WTC11 (cell line): ENCODE results near the gene PSORS1C1.

Source experiments
- HMGXB4 ChIP-seq: sonication (generic); formaldehyde crosslinking; IDR thresholded peaks from 2 replicates; pipeline ENCODE4 v1.8.1; 2023; ENCODE audit warnings: mild to moderate bottlenecking, moderate library complexity, missing genetic modification reagents
- MAX ChIP-seq: sonication (generic); formaldehyde crosslinking; IDR thresholded peaks from 2 replicates; pipeline ENCODE4 v1.8.0; 2022; ENCODE audit warnings: mild to moderate bottlenecking, missing genetic modification reagents
- NR2C2 ChIP-seq: sonication (generic); formaldehyde crosslinking; IDR thresholded peaks from 2 replicates; pipeline ENCODE4 v1.8.0; 2022; ENCODE audit warnings: mild to moderate bottlenecking, missing genetic modification reagents
- SMAD3 ChIP-seq: sonication (generic); formaldehyde crosslinking; IDR thresholded peaks from 2 replicates; pipeline ENCODE4 v1.8.0; 2022; ENCODE audit warnings: missing genetic modification reagents, mild to moderate bottlenecking, borderline replicate concordance
- TEAD4 ChIP-seq: sonication (generic); formaldehyde crosslinking; IDR thresholded peaks from 2 replicates; pipeline ENCODE4 v1.8.0; 2022; ENCODE audit warnings: mild to moderate bottlenecking, missing genetic modification reagents
- ZNF138 ChIP-seq: sonication (generic); formaldehyde crosslinking; conservative IDR thresholded peaks from 2 replicates; pipeline ENCODE4 v1.8.1; 2022; ENCODE audit warnings: mild to moderate bottlenecking, moderate library complexity, missing genetic modification reagents
- TF ChIP-seq, protein P1 (sequence below): fragments of 200-600 bp; IDR thresholded peaks from 2 replicates; pipeline ENCODE4 v1.8.0; 2022; ENCODE audit warnings: antibody characterized with exemption
- TF ChIP-seq, protein P2 (sequence below): sonication (generic); formaldehyde crosslinking; IDR thresholded peaks from 2 replicates; pipeline ENCODE4 v1.8.0; 2022; ENCODE audit warnings: missing genetic modification reagents
- TF ChIP-seq, protein P3 (sequence below): sonication (generic); formaldehyde crosslinking; IDR thresholded peaks from 2 replicates; pipeline ENCODE4 v1.8.1; 2023; ENCODE audit warnings: mild to moderate bottlenecking, missing genetic modification reagents, borderline replicate concordance

GRCh38 chr6:31125162-31125561, 10.6 kb downstream of the PSORS1C1 start:
- TF ChIP-seq, protein P1, sequence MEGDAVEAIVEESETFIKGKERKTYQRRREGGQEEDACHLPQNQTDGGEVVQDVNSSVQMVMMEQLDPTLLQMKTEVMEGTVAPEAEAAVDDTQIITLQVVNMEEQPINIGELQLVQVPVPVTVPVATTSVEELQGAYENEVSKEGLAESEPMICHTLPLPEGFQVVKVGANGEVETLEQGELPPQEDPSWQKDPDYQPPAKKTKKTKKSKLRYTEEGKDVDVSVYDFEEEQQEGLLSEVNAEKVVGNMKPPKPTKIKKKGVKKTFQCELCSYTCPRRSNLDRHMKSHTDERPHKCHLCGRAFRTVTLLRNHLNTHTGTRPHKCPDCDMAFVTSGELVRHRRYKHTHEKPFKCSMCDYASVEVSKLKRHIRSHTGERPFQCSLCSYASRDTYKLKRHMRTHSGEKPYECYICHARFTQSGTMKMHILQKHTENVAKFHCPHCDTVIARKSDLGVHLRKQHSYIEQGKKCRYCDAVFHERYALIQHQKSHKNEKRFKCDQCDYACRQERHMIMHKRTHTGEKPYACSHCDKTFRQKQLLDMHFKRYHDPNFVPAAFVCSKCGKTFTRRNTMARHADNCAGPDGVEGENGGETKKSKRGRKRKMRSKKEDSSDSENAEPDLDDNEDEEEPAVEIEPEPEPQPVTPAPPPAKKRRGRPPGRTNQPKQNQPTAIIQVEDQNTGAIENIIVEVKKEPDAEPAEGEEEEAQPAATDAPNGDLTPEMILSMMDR: no peak
- TF ChIP-seq, protein P2, sequence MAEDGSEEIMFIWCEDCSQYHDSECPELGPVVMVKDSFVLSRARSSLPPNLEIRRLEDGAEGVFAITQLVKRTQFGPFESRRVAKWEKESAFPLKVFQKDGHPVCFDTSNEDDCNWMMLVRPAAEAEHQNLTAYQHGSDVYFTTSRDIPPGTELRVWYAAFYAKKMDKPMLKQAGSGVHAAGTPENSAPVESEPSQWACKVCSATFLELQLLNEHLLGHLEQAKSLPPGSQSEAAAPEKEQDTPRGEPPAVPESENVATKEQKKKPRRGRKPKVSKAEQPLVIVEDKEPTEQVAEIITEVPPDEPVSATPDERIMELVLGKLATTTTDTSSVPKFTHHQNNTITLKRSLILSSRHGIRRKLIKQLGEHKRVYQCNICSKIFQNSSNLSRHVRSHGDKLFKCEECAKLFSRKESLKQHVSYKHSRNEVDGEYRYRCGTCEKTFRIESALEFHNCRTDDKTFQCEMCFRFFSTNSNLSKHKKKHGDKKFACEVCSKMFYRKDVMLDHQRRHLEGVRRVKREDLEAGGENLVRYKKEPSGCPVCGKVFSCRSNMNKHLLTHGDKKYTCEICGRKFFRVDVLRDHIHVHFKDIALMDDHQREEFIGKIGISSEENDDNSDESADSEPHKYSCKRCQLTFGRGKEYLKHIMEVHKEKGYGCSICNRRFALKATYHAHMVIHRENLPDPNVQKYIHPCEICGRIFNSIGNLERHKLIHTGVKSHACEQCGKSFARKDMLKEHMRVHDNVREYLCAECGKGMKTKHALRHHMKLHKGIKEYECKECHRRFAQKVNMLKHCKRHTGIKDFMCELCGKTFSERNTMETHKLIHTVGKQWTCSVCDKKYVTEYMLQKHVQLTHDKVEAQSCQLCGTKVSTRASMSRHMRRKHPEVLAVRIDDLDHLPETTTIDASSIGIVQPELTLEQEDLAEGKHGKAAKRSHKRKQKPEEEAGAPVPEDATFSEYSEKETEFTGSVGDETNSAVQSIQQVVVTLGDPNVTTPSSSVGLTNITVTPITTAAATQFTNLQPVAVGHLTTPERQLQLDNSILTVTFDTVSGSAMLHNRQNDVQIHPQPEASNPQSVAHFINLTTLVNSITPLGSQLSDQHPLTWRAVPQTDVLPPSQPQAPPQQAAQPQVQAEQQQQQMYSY (CRISPR knock-in tag): no peak
- TF ChIP-seq, protein P3, sequence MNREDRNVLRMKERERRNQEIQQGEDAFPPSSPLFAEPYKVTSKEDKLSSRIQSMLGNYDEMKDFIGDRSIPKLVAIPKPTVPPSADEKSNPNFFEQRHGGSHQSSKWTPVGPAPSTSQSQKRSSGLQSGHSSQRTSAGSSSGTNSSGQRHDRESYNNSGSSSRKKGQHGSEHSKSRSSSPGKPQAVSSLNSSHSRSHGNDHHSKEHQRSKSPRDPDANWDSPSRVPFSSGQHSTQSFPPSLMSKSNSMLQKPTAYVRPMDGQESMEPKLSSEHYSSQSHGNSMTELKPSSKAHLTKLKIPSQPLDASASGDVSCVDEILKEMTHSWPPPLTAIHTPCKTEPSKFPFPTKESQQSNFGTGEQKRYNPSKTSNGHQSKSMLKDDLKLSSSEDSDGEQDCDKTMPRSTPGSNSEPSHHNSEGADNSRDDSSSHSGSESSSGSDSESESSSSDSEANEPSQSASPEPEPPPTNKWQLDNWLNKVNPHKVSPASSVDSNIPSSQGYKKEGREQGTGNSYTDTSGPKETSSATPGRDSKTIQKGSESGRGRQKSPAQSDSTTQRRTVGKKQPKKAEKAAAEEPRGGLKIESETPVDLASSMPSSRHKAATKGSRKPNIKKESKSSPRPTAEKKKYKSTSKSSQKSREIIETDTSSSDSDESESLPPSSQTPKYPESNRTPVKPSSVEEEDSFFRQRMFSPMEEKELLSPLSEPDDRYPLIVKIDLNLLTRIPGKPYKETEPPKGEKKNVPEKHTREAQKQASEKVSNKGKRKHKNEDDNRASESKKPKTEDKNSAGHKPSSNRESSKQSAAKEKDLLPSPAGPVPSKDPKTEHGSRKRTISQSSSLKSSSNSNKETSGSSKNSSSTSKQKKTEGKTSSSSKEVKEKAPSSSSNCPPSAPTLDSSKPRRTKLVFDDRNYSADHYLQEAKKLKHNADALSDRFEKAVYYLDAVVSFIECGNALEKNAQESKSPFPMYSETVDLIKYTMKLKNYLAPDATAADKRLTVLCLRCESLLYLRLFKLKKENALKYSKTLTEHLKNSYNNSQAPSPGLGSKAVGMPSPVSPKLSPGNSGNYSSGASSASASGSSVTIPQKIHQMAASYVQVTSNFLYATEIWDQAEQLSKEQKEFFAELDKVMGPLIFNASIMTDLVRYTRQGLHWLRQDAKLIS (CRISPR knock-in tag): no peak
- no peak for TF ChIP-seq HMGXB4 (CRISPR knock-in tag)
- TF ChIP-seq TEAD4 (CRISPR knock-in tag): no peak
- no peak for TF ChIP-seq NR2C2 (CRISPR knock-in tag)
- TF ChIP-seq MAX: no peak
- no peak for TF ChIP-seq ZNF138 (CRISPR knock-in tag)
- TF ChIP-seq SMAD3 (CRISPR knock-in tag): no peak
